K562 (cell line): ENCODE measurements around the gene IL15RA. TPM values are rescaled to one million over a fixed set of nuclear protein-coding genes. Genes with fewer than 3 reads are reported as not detected.

Source experiments
- ATF3 ChIP-seq, 2 experiments: fragments of 450-650 bp in 1 of 2; sonication (generic) in 1 of 2; formaldehyde crosslinking in 1 of 2; IDR thresholded peaks in 1 of 2; conservative IDR thresholded peaks in 1 of 2; 2 replicates each; pipeline versions ENCODE4 v1.6.1 to v1.8.1; 2016 to 2023; ENCODE audit warnings: mild to moderate bottlenecking in 2 of 2, moderate library complexity in 2 of 2, inconsistent platforms in 1 of 2, missing genetic modification reagents in 1 of 2
- CLOCK ChIP-seq: fragments of 250-450 bp; sonication (Bioruptor Pico); IDR thresholded peaks from 2 replicates; pipeline ENCODE4 v1.4.0; 2020; ENCODE audit warnings: mild to moderate bottlenecking, moderate library complexity, borderline replicate concordance
- MAFG ChIP-seq: fragments of 450-650 bp; conservative IDR thresholded peaks from 2 replicates; pipeline ENCODE4 v1.6.1; 2016; ENCODE audit warnings: missing genetic modification characterization, missing compliant biosample characterization
- MGA ChIP-seq: fragments of 450-650 bp; IDR thresholded peaks from 2 replicates; pipeline ENCODE4 v1.6.1; 2016; ENCODE audit warnings: mild to moderate bottlenecking, moderate library complexity
- MTF1 ChIP-seq: fragments of 250-450 bp; sonication (Bioruptor Pico); IDR thresholded peaks from 2 replicates; pipeline ENCODE4 v1.9.0; 2021; ENCODE audit warnings: moderate library complexity, mild to moderate bottlenecking, inconsistent platforms, borderline replicate concordance
- PCBP1 ChIP-seq: fragments of 200-400 bp; formaldehyde crosslinking; IDR thresholded peaks from 2 replicates; pipeline ENCODE4 v1.6.1; 2018; ENCODE audit warnings: mild to moderate bottlenecking, low read depth, low read length; ENCODE audit not compliant: poor library complexity, severe bottlenecking
- UBTF ChIP-seq, 2 experiments: IDR thresholded peaks; 2 replicates each; pipeline ENCODE4 v1.6.1; 2012; ENCODE audit warnings: improper control_type of control experiment in 2 of 2, low read depth in 2 of 2, low read length in 2 of 2, borderline replicate concordance in 1 of 2
- polyA plus RNA-seq, 8 experiments: library from polyadenylated mRNA; depleted of rRNA in 4 of 8; stranded (reverse) in 5 of 8; unstranded in 3 of 8; fragments of >200 nt; fragmentation: Nextera tagmentation in 2 of 8; fragmentation: Illumina TruSeq in 1 of 8; extraction: Ambion mirVana in 2 of 8; extraction: Trizol in 1 of 8; gene quantifications; 2 replicates each; pipeline versions ENCODE4 v1.2.1 to v1.2.3, GENCODE V29; 2011 to 2014; ENCODE audit warnings: inconsistent platforms in 1 of 8, missing spikeins in 1 of 8
- total RNA-seq, 7 experiments: library from RNA; depleted of rRNA in 6 of 7; stranded (reverse); fragments of >200 nt in 6 of 7; fragmentation: Illumina TruSeq in 2 of 7; extraction: Trizol in 2 of 7; gene quantifications; 2 replicates each; pipeline versions ENCODE4 v1.2.1 to v1.2.3, GENCODE V29; 2011 to 2021; ENCODE audit warnings: low replicate concordance in 1 of 7

The IL15RA gene
- total and polyA plus RNA-seq, 9 of the 15 experiments (the other 6 are each of a cell fraction or from before 2014, with no cell fraction given): 1.2 to 11.7 (median 8.0) TPM

GRCh38 chr10:5977471-5978229 lies at the start of gene IL15RA (continued):
- TF ChIP-seq ATF3 (IDR thresholded peaks at IDR 0.05): peak; percentile 81
- TF ChIP-seq ATF3 (CRISPR knock-in tag; conservative IDR thresholded peaks at IDR 0.05): no peak
- no peak for TF ChIP-seq CLOCK
- TF ChIP-seq MTF1 (CRISPR knock-in tag): no peak
- TF ChIP-seq PCBP1: no peak
- TF ChIP-seq MAFG (tag): peak; percentile 78
- peak; percentile 48 to 67 for TF ChIP-seq UBTF (IDR thresholded peaks at IDR 0.05; ENCODE audit: borderline replicate concordance in 1 of 2, low read depth in 2 of 2, low read length in 2 of 2)
- TF ChIP-seq MGA: peak; percentile 36; the same call in 1 of the 2 replicates
